Hepatocyte (in vitro differentiated cells): Measurements from ENCODE around the gene EIF3L. TPM values are rescaled to one million over a fixed set of nuclear protein-coding genes. Genes with fewer than 3 reads are reported as not detected.

ENCODE experiments used
- DNase-seq: peaks from one replicate; pipeline ENCODE4 v3.0.0-alpha.2; 2016; ENCODE audit warnings: low spot score
- H2AFZ ChIP-seq: fragments of 200-600 bp; sonication (generic); 2 replicates; pipeline ENCODE4 v1.6.0; 2016; ENCODE audit warnings: antibody characterized with exemption, mild to moderate bottlenecking
- H3K27ac ChIP-seq: fragments of 200-600 bp; sonication (generic); 2 replicates; pipeline ENCODE4 v1.5.1; 2016; ENCODE audit warnings: mild to moderate bottlenecking
- H3K27me3 ChIP-seq: fragments of 200-600 bp; sonication (generic); 2 replicates; pipeline ENCODE4 v1.6.1; 2016
- H3K36me3 ChIP-seq: fragments of 200-600 bp; sonication (generic); replicated peaks from 2 replicates; pipeline ENCODE4 v1.5.1; 2016; ENCODE audit warnings: low read depth; ENCODE audit not compliant: insufficient read depth
- H3K4me1 ChIP-seq: fragments of 200-600 bp; sonication (generic); 2 replicates; pipeline ENCODE4 v1.5.1; 2016; ENCODE audit warnings: mild to moderate bottlenecking, moderate library complexity; ENCODE audit not compliant: insufficient read depth
- H3K4me2 ChIP-seq: fragments of 200-600 bp; sonication (generic); 2 replicates; pipeline ENCODE4 v1.6.0; 2016
- H3K4me3 ChIP-seq: fragments of 200-600 bp; sonication (generic); 2 replicates; pipeline ENCODE4 v1.5.1; 2016; ENCODE audit warnings: mild to moderate bottlenecking
- H3K79me2 ChIP-seq: fragments of 200-600 bp; sonication (generic); 2 replicates; pipeline ENCODE4 v1.6.0; 2017; ENCODE audit warnings: mild to moderate bottlenecking
- H3K9me2 ChIP-seq: fragments of 200-600 bp; sonication (generic); replicated peaks from 2 replicates; pipeline ENCODE4 v1.6.0; 2017; ENCODE audit warnings: mild to moderate bottlenecking; ENCODE audit not compliant: insufficient read depth
- H3K9me3 ChIP-seq: fragments of 200-600 bp; sonication (generic); 2 replicates; pipeline ENCODE4 v1.5.1; 2016; ENCODE audit warnings: low read depth, mild to moderate bottlenecking
- H4K20me1 ChIP-seq: fragments of 200-600 bp; sonication (generic); 2 replicates; pipeline ENCODE4 v1.6.0; 2016; ENCODE audit warnings: mild to moderate bottlenecking; ENCODE audit not compliant: insufficient read depth, poor library complexity, severe bottlenecking
- EZH2 ChIP-seq: fragments of 200-600 bp; sonication (generic); IDR thresholded peaks from 2 replicates; pipeline ENCODE4 v1.6.1; 2016; ENCODE audit warnings: antibody characterized with exemption, mild to moderate bottlenecking, borderline replicate concordance
- EZH2phosphoT487 ChIP-seq: fragments of 200-600 bp; sonication (generic); IDR thresholded peaks from one replicate; pipeline ENCODE4 v1.6.1; 2018; ENCODE audit warnings: antibody characterized with exemption, mild to moderate bottlenecking, low read depth, moderate library complexity; ENCODE audit not compliant: unreplicated experiment, severe bottlenecking
- WGBS: methylation state at CpG from one replicate; pipeline ENCODE4 v1.1.6; 2016; ENCODE audit warnings: low lambda C conversion rate; ENCODE audit errors: missing lambda C conversion rate; 5-methylcytosine and 5-hydroxymethylcytosine counted together
- polyA plus RNA-seq: library from polyadenylated mRNA; unstranded; fragments of >200 nt; fragmentation: Nextera tagmentation; extraction: Ambion mirVana; gene quantifications from 2 replicates; pipeline ENCODE4 v1.2.1, GENCODE V29; 2016
- total RNA-seq: library from RNA; depleted of rRNA; stranded (reverse); fragments of >200 nt; gene quantifications from 2 replicates; pipeline ENCODE4 v1.2.3, GENCODE V29; 2014
- TF ChIP-seq, protein P1 (sequence below): fragments of 200-600 bp; sonication (generic); IDR thresholded peaks from 2 replicates; pipeline ENCODE4 v1.5.1; 2016; ENCODE audit warnings: antibody characterized with exemption, mild to moderate bottlenecking; ENCODE audit not compliant: poor library complexity

EIF3L gene
- total and polyA plus RNA-seq, 2 experiments from 2014 or later, result 172 to 365 TPM

GRCh38 chr22:37892566-37893335 is 43.5 kb downstream of the EIF3L start:
- Histone ChIP-seq H4K20me1 (no peaks in the 10 kb centered on the region), H2AFZ (no peak overlapping the region), H3K4me2 (no peak overlapping the region), H3K79me2 (no peaks in the 10 kb centered on the region), H3K4me1 (peaks cover 36% of the 10 kb centered on the region), H3K9me3 (no peaks in the 10 kb centered on the region), H3K4me3 (no peak overlapping the region), H3K9me2 (no peaks in the 10 kb centered on the region), H3K27ac (peak overlapping the region; percentile 92), H3K36me3 (no peaks in the 10 kb centered on the region), H3K27me3 (no peaks in the 10 kb centered on the region)
- WGBS, result 86% methylated on average over 7 of the region's 7 CpGs
- TF ChIP-seq, protein P1, sequence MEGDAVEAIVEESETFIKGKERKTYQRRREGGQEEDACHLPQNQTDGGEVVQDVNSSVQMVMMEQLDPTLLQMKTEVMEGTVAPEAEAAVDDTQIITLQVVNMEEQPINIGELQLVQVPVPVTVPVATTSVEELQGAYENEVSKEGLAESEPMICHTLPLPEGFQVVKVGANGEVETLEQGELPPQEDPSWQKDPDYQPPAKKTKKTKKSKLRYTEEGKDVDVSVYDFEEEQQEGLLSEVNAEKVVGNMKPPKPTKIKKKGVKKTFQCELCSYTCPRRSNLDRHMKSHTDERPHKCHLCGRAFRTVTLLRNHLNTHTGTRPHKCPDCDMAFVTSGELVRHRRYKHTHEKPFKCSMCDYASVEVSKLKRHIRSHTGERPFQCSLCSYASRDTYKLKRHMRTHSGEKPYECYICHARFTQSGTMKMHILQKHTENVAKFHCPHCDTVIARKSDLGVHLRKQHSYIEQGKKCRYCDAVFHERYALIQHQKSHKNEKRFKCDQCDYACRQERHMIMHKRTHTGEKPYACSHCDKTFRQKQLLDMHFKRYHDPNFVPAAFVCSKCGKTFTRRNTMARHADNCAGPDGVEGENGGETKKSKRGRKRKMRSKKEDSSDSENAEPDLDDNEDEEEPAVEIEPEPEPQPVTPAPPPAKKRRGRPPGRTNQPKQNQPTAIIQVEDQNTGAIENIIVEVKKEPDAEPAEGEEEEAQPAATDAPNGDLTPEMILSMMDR, result no peak
- TF ChIP-seq EZH2phosphoT487 (no peak), EZH2 (no peak)
- no peak for DNase-seq

DNA sequence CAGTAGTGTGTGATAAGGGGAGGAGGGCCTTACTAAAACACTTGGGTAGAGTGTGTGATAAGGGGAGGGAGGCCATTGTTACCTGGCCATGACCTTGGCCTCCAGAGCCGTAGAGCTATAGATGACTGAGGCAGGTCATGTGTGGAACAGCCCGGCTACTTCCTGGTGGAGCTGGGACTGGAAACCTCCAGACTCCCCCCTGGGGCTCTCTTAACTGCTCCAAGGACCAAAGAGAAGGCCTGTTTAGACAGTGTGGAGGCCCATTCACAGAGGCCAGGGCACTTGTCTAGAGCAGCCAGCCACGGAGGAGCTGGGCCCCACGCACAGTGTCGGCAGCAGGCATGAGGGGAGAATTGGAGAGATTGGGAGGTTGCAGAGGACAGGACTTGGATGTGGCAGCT is 44.4 kb downstream of the EIF3L start:
- TF ChIP-seq EZH2 (no peak), EZH2phosphoT487 (no peak)
- TF ChIP-seq, protein P1, result no peak
- Histone ChIP-seq H3K9me3 (no peaks in the 10 kb centered on the region), H3K27ac (peak overlapping the region; percentile 92), H4K20me1 (no peaks in the 10 kb centered on the region), H3K9me2 (no peaks in the 10 kb centered on the region), H3K36me3 (no peaks in the 10 kb centered on the region), H3K4me1 (peaks cover 39% of the 10 kb centered on the region), H3K4me2 (no peak overlapping the region), H3K79me2 (no peaks in the 10 kb centered on the region), H3K4me3 (no peak overlapping the region), H2AFZ (no peak overlapping the region), H3K27me3 (no peaks in the 10 kb centered on the region)
- no peak for DNase-seq
- WGBS, result 67% methylated on average over 5 of the region's 5 CpGs

GRCh38 chr22:37894939-37895670 is 45.9 kb downstream of the EIF3L start:
- 30% methylated on average over 8 of the region's 8 CpGs for WGBS
- H3K4me1 ChIP-seq, result peaks cover 45% of the 10 kb centered on the region
- no peaks in the 10 kb centered on the region for H3K36me3 ChIP-seq
- no peak overlapping the region for H2AFZ ChIP-seq
- no peaks in the 10 kb centered on the region for H4K20me1 ChIP-seq
- H3K4me3 ChIP-seq, result no peak overlapping the region
- peak; percentile 63 for DNase-seq
- H3K9me2 ChIP-seq, result no peaks in the 10 kb centered on the region
- H3K4me2 ChIP-seq, result peak overlapping the region; percentile 64
- peak overlapping the region; percentile 92 for H3K27ac ChIP-seq
- TF ChIP-seq EZH2phosphoT487 (no peak), EZH2 (no peak)
- TF ChIP-seq, protein P1, result no peak
- no peaks in the 10 kb centered on the region for H3K9me3 ChIP-seq
- no peaks in the 10 kb centered on the region for H3K79me2 ChIP-seq
- no peaks in the 10 kb centered on the region for H3K27me3 ChIP-seq
